ENCODE data around the gene CSRP1.

The CSRP1 gene

GRCh38 chr1:201485184-201485774 is 21.6 kb downstream of the CSRP1 start:
- TF ChIP-seq CTCF (IDR thresholded peaks at IDR 0.05; ENCODE audit: insufficient read depth, low read depth, low read length, missing control alignments), result no peak
- H3K4me3 ChIP-seq (ENCODE audit: low read depth, low read length), result no peak overlapping the region
- no peak for DNase-seq (ENCODE audit: low read depth)

GRCh38 chr1:201483373-201483949 is 23.5 kb downstream of the CSRP1 start:
- no peak overlapping the region for H3K4me3 ChIP-seq (ENCODE audit: low read depth, low read length)
- DNase-seq (ENCODE audit: low read depth), result no peak
- no peak for TF ChIP-seq CTCF (IDR thresholded peaks at IDR 0.05; ENCODE audit: insufficient read depth, low read depth, low read length, missing control alignments)

GRCh38 chr1:201482755-201483154 is 24.2 kb downstream of the CSRP1 start:
- H3K4me3 ChIP-seq (ENCODE audit: low read depth, low read length), result no peak overlapping the region
- peak; percentile 70 for DNase-seq (ENCODE audit: low read depth)
- TF ChIP-seq CTCF (IDR thresholded peaks at IDR 0.05; ENCODE audit: insufficient read depth, low read depth, low read length, missing control alignments), result no peak

GRCh38 chr1:201481761-201482493 is 25.0 kb downstream of the CSRP1 start:
- DNase-seq (ENCODE audit: low read depth), result peak; percentile 90
- TF ChIP-seq CTCF (IDR thresholded peaks at IDR 0.05; ENCODE audit: insufficient read depth, low read depth, low read length, missing control alignments), result peak; percentile 97
- H3K4me3 ChIP-seq (ENCODE audit: low read depth, low read length), result no peak overlapping the region

- no peak for TF ChIP-seq CTCF (IDR thresholded peaks at IDR 0.05; ENCODE audit: insufficient read depth, low read depth, low read length, missing control alignments)
- DNase-seq (ENCODE audit: low read depth), result no peak
- H3K4me3 ChIP-seq (ENCODE audit: low read depth, low read length), result peak overlapping the region; percentile 58
Measured at GRCh38 chr1:201481004-201481380, 25.9 kb downstream of the CSRP1 start.

- H3K4me3 ChIP-seq (ENCODE audit: low read depth, low read length), result peak overlapping the region; percentile 58
- peak; percentile 90 for DNase-seq (ENCODE audit: low read depth)
- no peak for TF ChIP-seq CTCF (IDR thresholded peaks at IDR 0.05; ENCODE audit: insufficient read depth, low read depth, low read length, missing control alignments)
Measured at GRCh38 chr1:201480231-201481003, 26.5 kb downstream of the CSRP1 start.

Data from GM12865 (cell line).